Breast epithelium (tissue), 3 donors: ENCODE measurements around the gene COL16A1.

Experiments used
- CTCF ChIP-seq, 3 donors: fragments of 450-650 bp; IDR thresholded peaks; one replicate each; pipeline ENCODE4 v1.5.1; 2016 to 2017; ENCODE audit warnings: antibody characterized with exemption in 3 of 3, mild to moderate bottlenecking in 3 of 3, moderate library complexity in 3 of 3
- POLR2A ChIP-seq: fragments of 450-650 bp; IDR thresholded peaks from one replicate; pipeline ENCODE4 v1.6.1; 2016; ENCODE audit warnings: antibody characterized with exemption, mild to moderate bottlenecking, moderate library complexity

- no peak for TF ChIP-seq CTCF (IDR thresholded peaks at IDR 0.05)
- no peak for TF ChIP-seq POLR2A
Measured at GRCh38 chr1:31701091-31701736, 2.6 kb downstream of the COL16A1 start.
